Sigmoid colon (tissue), 7 donors: ENCODE measurements around the gene PRKG1. TPM values are rescaled to one million over a fixed set of nuclear protein-coding genes. Genes with fewer than 3 reads are reported as not detected.

ENCODE experiments used
- DNase-seq: peaks from one replicate; pipeline ENCODE4 v3.0.0-alpha.2; 2019
- H3K27ac ChIP-seq, 4 donors: fragments of 200-600 bp; sonication (generic); one replicate each; pipeline ENCODE4 v1.5.1; 2016 to 2019; ENCODE audit warnings: mild to moderate bottlenecking in 1 of 4
- H3K27me3 ChIP-seq, 3 donors: fragments of 200-600 bp; sonication (generic); one replicate each; pipeline ENCODE4 v1.5.1; 2019; ENCODE audit warnings: mild to moderate bottlenecking in 1 of 3
- H3K36me3 ChIP-seq, 4 donors: fragments of 200-600 bp; sonication (generic); one replicate each; pipeline ENCODE4 v1.5.1; 2016 to 2019
- H3K4me1 ChIP-seq, 4 donors: fragments of 200-600 bp; sonication (generic); one replicate each; pipeline ENCODE4 v1.5.1; 2017 to 2019
- H3K4me3 ChIP-seq, 4 donors: fragments of 200-600 bp; sonication (generic); one replicate each; pipeline ENCODE4 v1.5.1; 2017 to 2019; ENCODE audit warnings: mild to moderate bottlenecking in 2 of 4, moderate library complexity in 1 of 4
- H3K9me3 ChIP-seq, 4 donors: fragments of 200-600 bp in 3 of 4; sonication (generic) in 3 of 4; one replicate each; pipeline versions ENCODE4 v1.5.1 to v1.6.1; 2013 to 2019
- CTCF ChIP-seq, 4 experiments: fragments of 450-650 bp in 3 of 4; fragments of 200-600 bp in 1 of 4; IDR thresholded peaks; one replicate each; pipeline ENCODE4 v1.5.1; 2016 to 2019; ENCODE audit warnings: antibody characterized with exemption in 4 of 4, mild to moderate bottlenecking in 3 of 4, moderate library complexity in 2 of 4
- EP300 ChIP-seq, 4 donors: sonication (generic); formaldehyde crosslinking; IDR thresholded peaks; one replicate each; pipeline ENCODE4 v1.6.1; 2017; ENCODE audit warnings: antibody characterized with exemption in 4 of 4
- POLR2A ChIP-seq, 2 donors: fragments of 450-650 bp; IDR thresholded peaks; one replicate each; pipeline ENCODE4 v1.6.1; 2016; ENCODE audit warnings: antibody characterized with exemption in 2 of 2, mild to moderate bottlenecking in 2 of 2, moderate library complexity in 2 of 2
- POLR2AphosphoS5 ChIP-seq, 4 donors: sonication (generic); formaldehyde crosslinking; IDR thresholded peaks; one replicate each; pipeline ENCODE4 v1.6.1; 2017; ENCODE audit warnings: antibody characterized with exemption in 4 of 4
- WGBS, 2 donors: extraction: QIAGEN DNeasy Blood & Tissue Kit; methylation state at CpG; one replicate each; pipeline ENCODE4 v1.1.7; 2013; 5-methylcytosine and 5-hydroxymethylcytosine counted together
- intact Hi-C: fragments of 100-400 bp; cut with DNase I; formaldehyde crosslinking; loops from one replicate; pipeline ENCODE4 v1.15.1; 2023
- polyA plus RNA-seq, 3 donors: library from polyadenylated mRNA; stranded (reverse); fragments of 200-250 nt; gene quantifications; one replicate each; pipeline ENCODE4 v1.2.3, GENCODE V29; 2013
- total RNA-seq, 4 donors: library from RNA; depleted of rRNA; stranded (reverse); fragments of >200 nt; gene quantifications; one replicate each; pipeline ENCODE4 v1.1.0, GENCODE V29; 2016
- donor health status: healthy with polysubstance abuse.
- donor health status: Bipolar disorder and iron deficiency.
- donor health status: healthy.

Gene PRKG1
- total and polyA plus RNA-seq, 7 donors, result 3.7 to 92.9 (median 60.2) TPM

GRCh38 chr10:52250510-52250909 lies 1176.2 kb downstream of the PRKG1 start:
- no peaks in the 10 kb centered on the region for H3K27me3 ChIP-seq
- H3K27ac ChIP-seq, result no peak overlapping the region
- H3K4me3 ChIP-seq, result no peak overlapping the region
- TF ChIP-seq EP300 (IDR thresholded peaks at IDR 0.05) (no peak), POLR2AphosphoS5 (IDR thresholded peaks at IDR 0.05) (no peak), CTCF (IDR thresholded peaks at IDR 0.05) (no peak), POLR2A (IDR thresholded peaks at IDR 0.05) (no peak)
- intact Hi-C loops, result no loop called here
- H3K9me3 ChIP-seq, result no peaks in the 10 kb centered on the region
- WGBS, 2 donors, result 83 to 90% methylated on average over 3 of the region's 3 CpGs
- DNase-seq, result no peak
- no peaks in the 10 kb centered on the region for H3K4me1 ChIP-seq
- no peaks in the 10 kb centered on the region for H3K36me3 ChIP-seq

GRCh38 chr10:52252307-52252706 lies 1178.0 kb downstream of the PRKG1 start:
- Histone ChIP-seq H3K4me3 (no peak overlapping the region), H3K27ac (no peak overlapping the region), H3K9me3 (no peaks in the 10 kb centered on the region), H3K27me3 (no peaks in the 10 kb centered on the region), H3K4me1 (no peaks in the 10 kb centered on the region), H3K36me3 (no peaks in the 10 kb centered on the region)
- no peak for DNase-seq
- intact Hi-C loops, result no loop called here
- WGBS, 2 donors, result 67 to 76% methylated on average over 3 of the region's 3 CpGs
- TF ChIP-seq POLR2AphosphoS5 (IDR thresholded peaks at IDR 0.05) (no peak), CTCF (IDR thresholded peaks at IDR 0.05) (no peak), EP300 (IDR thresholded peaks at IDR 0.05) (no peak), POLR2A (IDR thresholded peaks at IDR 0.05) (no peak)

GRCh38 chr10:52256832-52257691 lies 1182.8 kb downstream of the PRKG1 start:
- no peak for DNase-seq
- intact Hi-C loops, result no loop called here
- 46 to 81% methylated on average over 6 of the region's 6 CpGs for WGBS, 2 donors
- no peaks in the 10 kb centered on the region for H3K9me3 ChIP-seq
- no peaks in the 10 kb centered on the region for H3K36me3 ChIP-seq
- peaks cover 0 to 21% (median 11%) of the 10 kb centered on the region in 4 donors for H3K4me1 ChIP-seq
- H3K4me3 ChIP-seq, result no peak overlapping the region
- no peaks in the 10 kb centered on the region for H3K27me3 ChIP-seq
- no peak for TF ChIP-seq POLR2A (IDR thresholded peaks at IDR 0.05)
- no peak for TF ChIP-seq EP300 (IDR thresholded peaks at IDR 0.05)
- no peak for TF ChIP-seq POLR2AphosphoS5 (IDR thresholded peaks at IDR 0.05)
- H3K27ac ChIP-seq, result no peak overlapping the region

- TF ChIP-seq POLR2A (IDR thresholded peaks at IDR 0.05) (no peak), CTCF (IDR thresholded peaks at IDR 0.05) (no peak), EP300 (IDR thresholded peaks at IDR 0.05) (no peak), POLR2AphosphoS5 (IDR thresholded peaks at IDR 0.05) (no peak)
- H3K4me1 ChIP-seq, result peaks cover 0 to 21% (median 11%) of the 10 kb centered on the region in 4 donors
- DNase-seq, result no peak
- H3K36me3 ChIP-seq, result no peaks in the 10 kb centered on the region
- no peaks in the 10 kb centered on the region for H3K27me3 ChIP-seq
- intact Hi-C loops, result no loop called here
- H3K4me3 ChIP-seq, result no peak overlapping the region
- 62 to 78% methylated on average over 1 of the region's 1 CpG for WGBS, 2 donors
- no peaks in the 10 kb centered on the region for H3K9me3 ChIP-seq
- H3K27ac ChIP-seq, result no peak overlapping the region
These were observed 1183.4 kb downstream of the PRKG1 start for GRCh38 chr10:52257692-52258075.

- TF ChIP-seq EP300 (IDR thresholded peaks at IDR 0.05) (no peak), POLR2A (IDR thresholded peaks at IDR 0.05) (no peak), CTCF (IDR thresholded peaks at IDR 0.05) (no peak), POLR2AphosphoS5 (IDR thresholded peaks at IDR 0.05) (no peak)
- WGBS, 2 donors, result 91 to 97% methylated on average over 1 of the region's 1 CpG
- intact Hi-C loops, result no loop called here
These were observed 1184.6 kb downstream of the PRKG1 start for GRCh38 chr10:52258799-52259425.

More at GRCh38 chr10:52258799-52259425, 1184.6 kb downstream of the PRKG1 start:
- no peak for DNase-seq
- Histone ChIP-seq H3K36me3 (no peaks in the 10 kb centered on the region), H3K27ac (no peak overlapping the region), H3K27me3 (no peaks in the 10 kb centered on the region), H3K9me3 (no peaks in the 10 kb centered on the region), H3K4me1 (peaks cover 0 to 21% (median 11%) of the 10 kb centered on the region in 4 donors), H3K4me3 (no peak overlapping the region)
